ENCODE measurements around the gene CRB3.

DNA sequence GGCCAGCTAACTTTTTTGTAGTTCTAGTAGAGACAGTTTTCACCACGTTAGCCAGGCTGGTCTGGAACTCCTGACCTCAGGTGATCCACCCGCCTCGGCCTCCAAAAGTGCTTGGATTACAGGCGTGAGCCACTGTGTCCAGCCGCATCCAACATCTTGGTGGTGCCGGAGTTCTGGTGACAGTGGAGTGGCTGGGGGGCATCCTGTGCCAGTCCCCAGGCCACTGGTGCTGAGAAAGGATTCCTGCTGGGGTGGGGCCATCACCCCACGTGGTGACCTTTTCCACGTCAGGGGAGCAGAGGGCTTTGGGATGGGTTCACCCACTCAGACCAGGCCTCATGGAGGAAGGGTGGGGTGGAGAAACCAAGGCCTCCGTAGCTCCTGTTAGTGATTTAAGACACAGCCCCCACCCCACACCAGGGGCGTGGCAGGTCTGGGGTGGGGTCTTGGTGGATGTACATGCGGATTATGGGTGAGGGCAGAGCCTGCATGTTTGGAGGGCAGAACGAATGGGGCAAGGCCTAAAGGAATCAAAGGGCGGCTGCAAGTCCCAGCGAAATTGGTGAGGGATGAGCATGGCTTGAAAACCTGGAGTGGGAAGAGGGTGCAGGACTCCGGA, 51.0 kb downstream of the CRB3 start:
- no peak for TF ChIP-seq POLR2A (IDR thresholded peaks at IDR 0.05)
- TF ChIP-seq, protein P1, sequence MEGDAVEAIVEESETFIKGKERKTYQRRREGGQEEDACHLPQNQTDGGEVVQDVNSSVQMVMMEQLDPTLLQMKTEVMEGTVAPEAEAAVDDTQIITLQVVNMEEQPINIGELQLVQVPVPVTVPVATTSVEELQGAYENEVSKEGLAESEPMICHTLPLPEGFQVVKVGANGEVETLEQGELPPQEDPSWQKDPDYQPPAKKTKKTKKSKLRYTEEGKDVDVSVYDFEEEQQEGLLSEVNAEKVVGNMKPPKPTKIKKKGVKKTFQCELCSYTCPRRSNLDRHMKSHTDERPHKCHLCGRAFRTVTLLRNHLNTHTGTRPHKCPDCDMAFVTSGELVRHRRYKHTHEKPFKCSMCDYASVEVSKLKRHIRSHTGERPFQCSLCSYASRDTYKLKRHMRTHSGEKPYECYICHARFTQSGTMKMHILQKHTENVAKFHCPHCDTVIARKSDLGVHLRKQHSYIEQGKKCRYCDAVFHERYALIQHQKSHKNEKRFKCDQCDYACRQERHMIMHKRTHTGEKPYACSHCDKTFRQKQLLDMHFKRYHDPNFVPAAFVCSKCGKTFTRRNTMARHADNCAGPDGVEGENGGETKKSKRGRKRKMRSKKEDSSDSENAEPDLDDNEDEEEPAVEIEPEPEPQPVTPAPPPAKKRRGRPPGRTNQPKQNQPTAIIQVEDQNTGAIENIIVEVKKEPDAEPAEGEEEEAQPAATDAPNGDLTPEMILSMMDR (IDR thresholded peaks at IDR 0.05): no peak

Measured in vagina (tissue), 2 donors.